H1 (cell line): ENCODE results near the gene PAX5.
A peak's percentile ranks its signal among the peaks of the same experiment; 100 is the strongest.

ENCODE experiments used
- CBX5 ChIP-seq: fragments of 300-800, 300-1000 bp; sonication (generic); IDR thresholded peaks from 2 replicates; pipeline ENCODE4 v1.7.1; 2016; ENCODE audit warnings: antibody characterized with exemption, low read length, low read depth
- CHD1 ChIP-seq: IDR thresholded peaks from 2 replicates; pipeline ENCODE4 v1.6.1; 2012; ENCODE audit warnings: low read depth, low read length, improper control_type of control experiment
- CTCF ChIP-seq, 3 experiments: IDR thresholded peaks; 1 replicate in 2 of 3; 2 replicates in 1 of 3; pipeline versions ENCODE4 v1.5.1 to v1.6.1; 2011; ENCODE audit warnings: low read length in 3 of 3, mild to moderate bottlenecking in 3 of 3, inconsistent platforms in 2 of 3, low read depth in 1 of 3, moderate library complexity in 1 of 3; ENCODE audit not compliant: insufficient read depth in 1 of 3; ENCODE audit errors: control extremely low read depth in 1 of 3
- EP300 ChIP-seq, 2 experiments: IDR thresholded peaks; 1 replicate in 1 of 2; 2 replicates in 1 of 2; pipeline ENCODE4 v1.6.1; 2011 to 2012; ENCODE audit warnings: low read depth in 2 of 2, low read length in 2 of 2, mild to moderate bottlenecking in 2 of 2, borderline replicate concordance in 1 of 2, inconsistent platforms in 1 of 2, moderate library complexity in 1 of 2
- EZH2 ChIP-seq: fragments of 200-600 bp; sonication (generic); IDR thresholded peaks from 2 replicates; pipeline ENCODE4 v1.7.1; 2012; ENCODE audit warnings: low read depth, mild to moderate bottlenecking, moderate library complexity, low read length, inconsistent platforms; ENCODE audit not compliant: severe bottlenecking
- GABPA ChIP-seq: IDR thresholded peaks from 2 replicates; pipeline ENCODE4 v1.6.1; 2011; ENCODE audit warnings: mild to moderate bottlenecking, low read length, moderate library complexity, borderline replicate concordance; ENCODE audit not compliant: insufficient read depth
- JUND ChIP-seq: IDR thresholded peaks from 2 replicates; pipeline ENCODE4 v1.6.1; 2011; ENCODE audit warnings: mild to moderate bottlenecking, improper control_type of control experiment, low read length
- KDM1A ChIP-seq: fragments of 200-600, 300-600 bp; sonication (generic); IDR thresholded peaks from 2 replicates; pipeline ENCODE4 v1.7.1; 2016; ENCODE audit warnings: mild to moderate bottlenecking, low read length, borderline replicate concordance
- NRF1 ChIP-seq: IDR thresholded peaks from 2 replicates; pipeline ENCODE4 v1.6.1; 2011; ENCODE audit warnings: mild to moderate bottlenecking, low read depth, low read length, improper control_type of control experiment
- POLR2A ChIP-seq, 2 experiments: IDR thresholded peaks; 1 replicate in 1 of 2; 2 replicates in 1 of 2; pipeline ENCODE4 v1.6.1; 2011; ENCODE audit warnings: low read depth in 2 of 2, low read length in 2 of 2, mild to moderate bottlenecking in 2 of 2; ENCODE audit errors: control extremely low read depth in 1 of 2
- POLR2AphosphoS5 ChIP-seq: IDR thresholded peaks from 2 replicates; pipeline ENCODE4 v1.6.1; 2011; ENCODE audit warnings: low read depth, low read length
- RAD21 ChIP-seq, 2 experiments: IDR thresholded peaks in 1 of 2; conservative IDR thresholded peaks in 1 of 2; 2 replicates each; pipeline ENCODE4 v1.6.1; 2011; ENCODE audit warnings: low read depth in 2 of 2, low read length in 2 of 2, improper control_type of control experiment in 1 of 2, inconsistent platforms in 1 of 2, mild to moderate bottlenecking in 1 of 2, moderate library complexity in 1 of 2
- TAF1 ChIP-seq: IDR thresholded peaks from 2 replicates; pipeline ENCODE4 v1.6.1; 2011; ENCODE audit warnings: mild to moderate bottlenecking, low read depth, low read length
- YY1 ChIP-seq: IDR thresholded peaks from 2 replicates; pipeline ENCODE4 v1.6.1; 2011; ENCODE audit warnings: low read depth, mild to moderate bottlenecking, low read length

GRCh38 chr9:36940500-36940853 lies 93.6 kb downstream of the PAX5 start:
- TF ChIP-seq CTCF (IDR thresholded peaks at IDR 0.05; ENCODE audit: control extremely low read depth in 1 of 3, insufficient read depth in 1 of 3, low read depth in 1 of 3, low read length in 3 of 3) (no peak), CHD1 (no peak), RAD21 (IDR thresholded peaks at IDR 0.05 in 1 of 2, conservative IDR thresholded peaks at IDR 0.05 in 1 of 2; ENCODE audit: low read depth in 2 of 2, low read length in 2 of 2) (peak in 1 of 2 experiments; percentile 8; a peak in 1 of 4 replicates), YY1 (no peak), KDM1A (no peak), JUND (no peak), POLR2A (IDR thresholded peaks at IDR 0.05; ENCODE audit: control extremely low read depth in 1 of 2, low read depth in 2 of 2, low read length in 2 of 2) (no peak), POLR2AphosphoS5 (no peak), TAF1 (no peak), NRF1 (no peak), GABPA (no peak), EP300 (IDR thresholded peaks at IDR 0.05; ENCODE audit: borderline replicate concordance in 1 of 2, low read depth in 2 of 2, low read length in 2 of 2) (no peak), CBX5 (no peak), EZH2 (no peak)
